SK-N-SH treated with all-trans-retinoic acid at 6 μM for 48 hours (cell line): Measurements from ENCODE around the gene PEAR1.

Experiments used
- ATAC-seq: fragments of 200-7000 bp; cut with Tn5 transposase; 3 replicates; pipeline ENCODE4 v1.9.1; 2020; ENCODE audit warnings: mild to moderate bottlenecking, moderate library complexity
- ARNTL ChIP-seq: fragments of 450-650 bp; formaldehyde crosslinking; IDR thresholded peaks from 2 replicates; pipeline ENCODE4 v1.5.0; 2020; ENCODE audit warnings: low read depth, mild to moderate bottlenecking, moderate library complexity, borderline replicate concordance
- BACH2 ChIP-seq: fragments of 250-450 bp; sonication (Bioruptor Pico); IDR thresholded peaks from 2 replicates; pipeline ENCODE4 v1.9.0; 2021; ENCODE audit warnings: mild to moderate bottlenecking, borderline replicate concordance
- CREB5 ChIP-seq: fragments of 250-450 bp; sonication (Bioruptor Pico); IDR thresholded peaks from 2 replicates; pipeline ENCODE4 v1.5.1; 2020; ENCODE audit warnings: low read depth, mild to moderate bottlenecking, moderate library complexity
- CSDC2 ChIP-seq: fragments of 250-450 bp; sonication (Bioruptor Pico); IDR thresholded peaks from 2 replicates; pipeline ENCODE4 v1.5.0; 2020; ENCODE audit warnings: mild to moderate bottlenecking, moderate library complexity
- ESRRG ChIP-seq: fragments of 250-450 bp; sonication (Bioruptor Pico); IDR thresholded peaks from 2 replicates; pipeline ENCODE4 v1.6.1; 2021; ENCODE audit warnings: mild to moderate bottlenecking
- GLIS3 ChIP-seq: fragments of 250-450 bp; sonication (Bioruptor Pico); IDR thresholded peaks from 2 replicates; pipeline ENCODE4 v1.5.0; 2020; ENCODE audit warnings: mild to moderate bottlenecking, moderate library complexity
- ISL1 ChIP-seq: fragments of 250-450 bp; sonication (Bioruptor Pico); IDR thresholded peaks from 2 replicates; pipeline ENCODE4 v2.1.2; 2022; ENCODE audit warnings: mild to moderate bottlenecking, moderate library complexity
- OSR1 ChIP-seq: fragments of 250-450 bp; sonication (Bioruptor Pico); IDR thresholded peaks from 2 replicates; pipeline ENCODE4 v1.8.0; 2022; ENCODE audit warnings: moderate library complexity, mild to moderate bottlenecking, inconsistent platforms
- PPARA ChIP-seq: fragments of 250-450 bp; sonication (Bioruptor Pico); IDR thresholded peaks from 2 replicates; pipeline ENCODE4 v1.5.0; 2020; ENCODE audit warnings: mild to moderate bottlenecking, borderline replicate concordance
- RARB ChIP-seq: fragments of 250-450 bp; sonication (Bioruptor Pico); IDR thresholded peaks from 2 replicates; pipeline ENCODE4 v1.8.0; 2021; ENCODE audit warnings: mild to moderate bottlenecking, moderate library complexity
- SNAI2 ChIP-seq: fragments of 250-450 bp; sonication (Bioruptor Pico); IDR thresholded peaks from 2 replicates; pipeline ENCODE4 v1.5.0; 2020; ENCODE audit warnings: mild to moderate bottlenecking, moderate library complexity
- TCF4 ChIP-seq: fragments of 250-450 bp; sonication (Bioruptor Pico); IDR thresholded peaks from 2 replicates; pipeline ENCODE4 v1.8.0; 2021; ENCODE audit warnings: mild to moderate bottlenecking, moderate library complexity, borderline replicate concordance
- TSHZ2 ChIP-seq: fragments of 250-450 bp; sonication (Bioruptor Pico); IDR thresholded peaks from 2 replicates; pipeline ENCODE4 v1.5.0; 2020; ENCODE audit warnings: mild to moderate bottlenecking, moderate library complexity
- ZC3H10 ChIP-seq: fragments of 250-450 bp; sonication (Bioruptor Pico); IDR thresholded peaks from 2 replicates; pipeline ENCODE4 v1.5.1; 2021; ENCODE audit warnings: mild to moderate bottlenecking, moderate library complexity
- ZFP3 ChIP-seq: fragments of 250-450 bp; sonication (Bioruptor Pico); IDR thresholded peaks from 2 replicates; pipeline ENCODE4 v1.5.0; 2020; ENCODE audit warnings: mild to moderate bottlenecking, moderate library complexity
- ZNF70 ChIP-seq: fragments of 450-650 bp; formaldehyde crosslinking; IDR thresholded peaks from 2 replicates; pipeline ENCODE4 v1.5.0; 2020; ENCODE audit warnings: mild to moderate bottlenecking, moderate library complexity
- ZNF8 ChIP-seq: fragments of 450-650 bp; formaldehyde crosslinking; IDR thresholded peaks from 2 replicates; pipeline ENCODE4 v1.5.0; 2020; ENCODE audit warnings: mild to moderate bottlenecking, moderate library complexity
- TF ChIP-seq, protein P1 (sequence below): fragments of 250-450 bp; sonication (Bioruptor Pico); IDR thresholded peaks from 2 replicates; pipeline ENCODE4 v1.8.0; 2021; ENCODE audit warnings: low read depth, mild to moderate bottlenecking, moderate library complexity, borderline replicate concordance
- TF ChIP-seq, protein P2 (sequence below): fragments of 250-450 bp; sonication (Bioruptor Pico); IDR thresholded peaks from 2 replicates; pipeline ENCODE4 v1.8.0; 2020; ENCODE audit warnings: mild to moderate bottlenecking, moderate library complexity, borderline replicate concordance

PEAR1 gene

GRCh38 chr1:156922986-156923669 lies 29.6 kb downstream of the PEAR1 start:
- TF ChIP-seq ZC3H10, result no peak
- no peak for TF ChIP-seq RARB (CRISPR knock-in tag)
- TF ChIP-seq, protein P1, sequence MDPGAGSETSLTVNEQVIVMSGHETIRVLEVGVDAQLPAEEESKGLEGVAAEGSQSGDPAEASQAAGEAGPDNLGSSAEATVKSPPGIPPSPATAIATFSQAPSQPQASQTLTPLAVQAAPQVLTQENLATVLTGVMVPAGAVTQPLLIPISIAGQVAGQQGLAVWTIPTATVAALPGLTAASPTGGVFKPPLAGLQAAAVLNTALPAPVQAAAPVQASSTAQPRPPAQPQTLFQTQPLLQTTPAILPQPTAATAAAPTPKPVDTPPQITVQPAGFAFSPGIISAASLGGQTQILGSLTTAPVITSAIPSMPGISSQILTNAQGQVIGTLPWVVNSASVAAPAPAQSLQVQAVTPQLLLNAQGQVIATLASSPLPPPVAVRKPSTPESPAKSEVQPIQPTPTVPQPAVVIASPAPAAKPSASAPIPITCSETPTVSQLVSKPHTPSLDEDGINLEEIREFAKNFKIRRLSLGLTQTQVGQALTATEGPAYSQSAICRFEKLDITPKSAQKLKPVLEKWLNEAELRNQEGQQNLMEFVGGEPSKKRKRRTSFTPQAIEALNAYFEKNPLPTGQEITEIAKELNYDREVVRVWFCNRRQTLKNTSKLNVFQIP (CRISPR knock-in tag), result no peak
- no peak for TF ChIP-seq CSDC2 (CRISPR knock-in tag)
- TF ChIP-seq ZFP3, result no peak
- TF ChIP-seq, protein P2, sequence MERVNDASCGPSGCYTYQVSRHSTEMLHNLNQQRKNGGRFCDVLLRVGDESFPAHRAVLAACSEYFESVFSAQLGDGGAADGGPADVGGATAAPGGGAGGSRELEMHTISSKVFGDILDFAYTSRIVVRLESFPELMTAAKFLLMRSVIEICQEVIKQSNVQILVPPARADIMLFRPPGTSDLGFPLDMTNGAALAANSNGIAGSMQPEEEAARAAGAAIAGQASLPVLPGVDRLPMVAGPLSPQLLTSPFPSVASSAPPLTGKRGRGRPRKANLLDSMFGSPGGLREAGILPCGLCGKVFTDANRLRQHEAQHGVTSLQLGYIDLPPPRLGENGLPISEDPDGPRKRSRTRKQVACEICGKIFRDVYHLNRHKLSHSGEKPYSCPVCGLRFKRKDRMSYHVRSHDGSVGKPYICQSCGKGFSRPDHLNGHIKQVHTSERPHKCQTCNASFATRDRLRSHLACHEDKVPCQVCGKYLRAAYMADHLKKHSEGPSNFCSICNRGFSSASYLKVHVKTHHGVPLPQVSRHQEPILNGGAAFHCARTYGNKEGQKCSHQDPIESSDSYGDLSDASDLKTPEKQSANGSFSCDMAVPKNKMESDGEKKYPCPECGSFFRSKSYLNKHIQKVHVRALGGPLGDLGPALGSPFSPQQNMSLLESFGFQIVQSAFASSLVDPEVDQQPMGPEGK (CRISPR knock-in tag), result no peak
- no peak for TF ChIP-seq TCF4 (CRISPR knock-in tag)
- ATAC-seq, result no peak

DNA sequence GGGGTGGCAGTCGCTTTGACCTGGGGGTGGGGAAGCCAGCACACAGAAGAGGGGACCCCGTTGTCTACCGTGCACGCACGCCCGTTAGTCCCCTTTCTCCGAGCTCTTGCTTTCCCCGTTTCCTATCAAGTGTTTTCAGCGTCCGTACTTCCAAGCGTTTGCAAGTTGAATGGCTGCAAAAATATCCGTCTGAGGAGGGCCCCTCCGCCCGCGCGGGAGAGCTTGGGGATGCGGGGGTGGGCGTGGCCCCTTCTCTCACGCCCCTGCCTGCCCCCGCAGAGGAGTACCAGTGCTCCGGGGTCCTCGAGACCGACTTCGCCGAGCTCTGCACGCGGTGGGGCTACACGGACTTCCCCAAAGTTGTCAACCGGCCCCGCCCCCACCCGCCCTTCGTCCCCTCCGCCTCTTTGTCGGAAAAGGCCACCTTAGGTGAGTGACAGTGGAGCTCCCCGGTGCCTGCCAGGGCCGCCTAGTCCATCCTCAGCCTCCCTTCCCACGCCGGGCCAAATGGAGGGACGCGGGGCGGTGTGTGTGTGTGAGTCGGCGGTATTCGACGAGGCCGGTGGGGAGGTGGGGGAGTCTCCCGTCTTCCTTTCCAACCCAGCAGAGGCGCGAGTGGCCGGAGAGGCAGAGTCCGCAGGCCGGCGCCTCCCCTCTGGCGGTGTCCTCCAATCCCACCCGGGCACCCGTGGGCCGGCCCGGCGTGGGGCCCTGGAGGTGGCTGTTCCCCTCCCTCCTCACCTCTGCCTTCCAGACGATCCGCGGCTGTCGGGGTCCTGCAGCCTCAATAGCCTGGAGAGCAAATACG lies 30.4 kb downstream of the PEAR1 start:
- TF ChIP-seq, protein P2 (CRISPR knock-in tag), result no peak
- no peak for TF ChIP-seq CREB5
- TF ChIP-seq CSDC2 (CRISPR knock-in tag), result no peak
- no peak for TF ChIP-seq ISL1 (CRISPR knock-in tag)
- no peak for TF ChIP-seq GLIS3
- no peak for TF ChIP-seq ESRRG (CRISPR knock-in tag)
- TF ChIP-seq SNAI2 (CRISPR knock-in tag), result no peak
- TF ChIP-seq RARB (CRISPR knock-in tag), result no peak
- TF ChIP-seq BACH2, result no peak
- no peak for TF ChIP-seq TSHZ2 (CRISPR knock-in tag)
- no peak for TF ChIP-seq OSR1 (CRISPR knock-in tag)
- no peak for TF ChIP-seq ARNTL (CRISPR knock-in tag)
- no peak for TF ChIP-seq ZNF8
- TF ChIP-seq ZC3H10, result no peak
- no peak for ATAC-seq

GRCh38 chr1:156924478-156925153 lies 31.1 kb downstream of the PEAR1 start:
- ATAC-seq, result no peak
- TF ChIP-seq PPARA (CRISPR knock-in tag) (no peak), ESRRG (CRISPR knock-in tag) (no peak), SNAI2 (CRISPR knock-in tag) (no peak), ZNF8 (no peak), ZNF70 (CRISPR knock-in tag) (no peak), ARNTL (CRISPR knock-in tag) (no peak), TSHZ2 (CRISPR knock-in tag) (no peak)
